Esophagus muscularis mucosa (tissue), 4 donors: ENCODE results near the gene INPP1. TPM values are rescaled to one million over a fixed set of nuclear protein-coding genes. Genes with fewer than 3 reads are reported as not detected.

Experiments used
- DNase-seq: peaks from one replicate; pipeline ENCODE4 v3.0.0-alpha.2; 2017; ENCODE audit errors: extremely low spot score
- H3K27ac ChIP-seq, 4 donors: fragments of 200-600 bp; sonication (generic); replicated peaks in 1 of 4; 1 replicate in 3 of 4; 2 replicates in 1 of 4; pipeline ENCODE4 v1.5.1; 2016 to 2019; ENCODE audit warnings: mild to moderate bottlenecking in 1 of 4
- H3K27me3 ChIP-seq, 4 donors: fragments of 200-600 bp; sonication (generic); one replicate each; pipeline versions ENCODE4 v1.5.1 to v1.6.0; 2016 to 2019
- H3K36me3 ChIP-seq, 4 donors: fragments of 200-600 bp; sonication (generic); one replicate each; pipeline ENCODE4 v1.5.1; 2016 to 2019
- H3K4me1 ChIP-seq, 4 donors: fragments of 200-600 bp; sonication (generic); one replicate each; pipeline ENCODE4 v1.5.1; 2016 to 2019
- H3K4me3 ChIP-seq, 4 donors: fragments of 200-600 bp; sonication (generic); 1 replicate in 2 of 4; 2 replicates in 2 of 4; pipeline ENCODE4 v1.5.1; 2016 to 2019; ENCODE audit warnings: mild to moderate bottlenecking in 4 of 4, moderate library complexity in 1 of 4
- H3K9me3 ChIP-seq, 4 donors: fragments of 200-600 bp; sonication (generic); 1 replicate in 3 of 4; 2 replicates in 1 of 4; pipeline ENCODE4 v1.5.1; 2016 to 2019
- CTCF ChIP-seq, 3 experiments: fragments of 200-600 bp in 2 of 3; fragments of 450-650 bp in 1 of 3; sonication (generic) in 2 of 3; IDR thresholded peaks; one replicate each; pipeline ENCODE4 v1.5.1; 2017 to 2019; ENCODE audit warnings: antibody characterized with exemption in 3 of 3, mild to moderate bottlenecking in 2 of 3, moderate library complexity in 1 of 3
- EP300 ChIP-seq: sonication (generic); formaldehyde crosslinking; IDR thresholded peaks from one replicate; pipeline ENCODE4 v1.6.1; 2017; ENCODE audit warnings: antibody characterized with exemption
- POLR2A ChIP-seq: fragments of 450-650 bp; IDR thresholded peaks from one replicate; pipeline ENCODE4 v1.6.1; 2017; ENCODE audit warnings: antibody characterized with exemption, moderate library complexity, mild to moderate bottlenecking, low read depth
- POLR2AphosphoS5 ChIP-seq, 2 donors: sonication (generic); formaldehyde crosslinking; IDR thresholded peaks; one replicate each; pipeline ENCODE4 v1.6.1; 2017; ENCODE audit warnings: antibody characterized with exemption in 2 of 2
- whole genome bisulfite sequencing: methylation state at CpG from one replicate; pipeline ENCODE4 v1.1.5; 2018; 5-methylcytosine and 5-hydroxymethylcytosine counted together
- intact Hi-C: fragments of 100-400 bp; cut with DNase I; formaldehyde crosslinking; loops from one replicate; pipeline ENCODE4 v1.15.1; 2023
- total RNA-seq, 4 donors: library from RNA; depleted of rRNA; stranded (reverse); fragments of >200 nt; gene quantifications; one replicate each; pipeline versions ENCODE4 v1.1.0 to v1.2.1, GENCODE V29; 2016

Gene INPP1
- total RNA-seq, 4 donors from 2014 or later = 17.1 to 23.6 (median 21.0) TPM

- intact Hi-C loops = no loop called here
- WGBS = 36% methylated on average over 2 of the region's 2 CpGs
- no peaks in the 10 kb centered on the region for H3K27me3 ChIP-seq
- no peak for DNase-seq
- H3K4me1 ChIP-seq = peaks cover 12 to 48% (median 46%) of the 10 kb centered on the region in 4 donors
- no peak overlapping the region for H3K4me3 ChIP-seq
- peaks cover 0 to 2% (median under 1%) of the 10 kb centered on the region in 4 donors for H3K36me3 ChIP-seq
- H3K27ac ChIP-seq = no peak overlapping the region
- no peak for TF ChIP-seq EP300
- TF ChIP-seq POLR2A = no peak
- TF ChIP-seq POLR2AphosphoS5 (IDR thresholded peaks at IDR 0.05) = no peak
- TF ChIP-seq CTCF (IDR thresholded peaks at IDR 0.05) = no peak
- no peaks in the 10 kb centered on the region for H3K9me3 ChIP-seq
These were observed 28.1 kb upstream of the INPP1 start for GRCh38 chr2:190315273-190315672.

DNA sequence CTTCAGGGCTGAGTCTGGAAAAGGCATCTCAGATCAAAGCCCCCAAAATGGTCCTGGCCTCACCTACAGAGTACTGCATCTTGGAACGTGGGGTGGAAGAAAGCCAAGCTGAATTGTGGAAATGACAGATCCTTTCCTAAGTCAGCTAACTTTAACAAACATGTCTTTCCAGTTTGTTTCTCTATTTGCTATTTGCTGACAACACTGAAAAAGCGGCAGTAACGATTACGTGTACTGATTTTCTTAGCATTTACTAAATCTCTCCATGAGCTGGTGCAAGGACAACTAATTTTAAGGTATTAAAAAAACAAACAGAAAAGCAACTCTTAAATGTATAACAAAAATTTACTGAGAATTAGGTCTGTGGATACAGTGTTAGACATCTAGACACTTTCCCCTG is 24.9 kb upstream of the INPP1 start:
- WGBS = 55% methylated on average over 4 of the region's 4 CpGs
- no peaks in the 10 kb centered on the region for H3K9me3 ChIP-seq
- intact Hi-C loops = no loop called here
- H3K36me3 ChIP-seq = no peaks in the 10 kb centered on the region
- H3K27ac ChIP-seq = peak overlapping the region; percentile 87 to 93 (median 90)
- H3K4me1 ChIP-seq = peaks cover 15 to 53% (median 51%) of the 10 kb centered on the region in 4 donors
- peak overlapping the region; percentile 72 to 78 (median 74) for H3K4me3 ChIP-seq
- DNase-seq = no peak
- TF ChIP-seq EP300 = no peak
- no peak for TF ChIP-seq POLR2AphosphoS5 (IDR thresholded peaks at IDR 0.05)
- no peak for TF ChIP-seq POLR2A
- TF ChIP-seq CTCF (IDR thresholded peaks at IDR 0.05) = no peak
- no peaks in the 10 kb centered on the region for H3K27me3 ChIP-seq

DNA sequence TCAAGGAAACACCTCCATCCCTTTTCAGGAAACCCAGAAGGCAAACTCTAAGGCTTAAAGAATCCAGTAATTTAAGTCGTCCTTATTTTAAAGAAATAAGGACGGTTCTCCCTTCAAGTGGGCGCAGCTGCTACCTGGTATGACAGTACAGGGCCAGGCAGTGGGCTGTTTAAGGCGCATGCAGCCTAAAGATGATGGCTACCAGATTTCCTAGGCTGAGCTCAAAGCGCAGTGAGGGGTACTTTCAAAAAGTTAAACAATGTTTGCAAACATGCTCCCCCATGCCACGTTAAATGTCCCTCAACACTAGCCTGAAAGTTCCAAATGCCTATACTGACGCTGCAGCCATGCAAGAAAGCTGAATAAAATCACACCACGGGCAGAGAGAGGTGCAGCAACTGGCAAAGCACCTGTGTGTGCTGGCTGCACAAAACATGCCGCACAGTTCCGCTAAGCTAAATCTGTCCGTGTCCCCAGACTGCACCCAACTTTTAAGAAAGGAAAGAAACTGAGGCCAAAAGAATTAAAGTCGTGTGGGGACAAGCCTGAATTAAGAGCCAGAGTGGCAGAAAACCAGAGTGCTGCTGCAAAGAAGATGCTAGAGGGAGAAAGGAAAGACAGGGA is 24.3 kb upstream of the INPP1 start:
- no peak for TF ChIP-seq EP300
- TF ChIP-seq POLR2AphosphoS5 (IDR thresholded peaks at IDR 0.05) = no peak
- no peak for TF ChIP-seq CTCF (IDR thresholded peaks at IDR 0.05)
- no peak for TF ChIP-seq POLR2A
- Histone ChIP-seq H3K27me3 (no peaks in the 10 kb centered on the region), H3K4me3 (peak overlapping the region; percentile 72 to 78 (median 74)), H3K27ac (peak overlapping the region; percentile 87 to 93 (median 90)), H3K9me3 (no peaks in the 10 kb centered on the region), H3K4me1 (peaks cover 15 to 52% (median 48%) of the 10 kb centered on the region in 4 donors), H3K36me3 (no peaks in the 10 kb centered on the region)
- 2% methylated on average over 12 of the region's 12 CpGs for WGBS
- intact Hi-C loops = no loop called here
- no peak for DNase-seq

- H3K27me3 ChIP-seq = no peaks in the 10 kb centered on the region
- WGBS = 1% methylated on average over 41 of the region's 50 CpGs
- peaks cover 15 to 48% (median 47%) of the 10 kb centered on the region in 4 donors for H3K4me1 ChIP-seq
- peak; percentile 99 for DNase-seq
- intact Hi-C loops = no loop called here
- H3K4me3 ChIP-seq = peak within 1 kb of the TSS; percentile 72 to 78 (median 74)
- no peaks in the 10 kb centered on the region for H3K9me3 ChIP-seq
- no peak for TF ChIP-seq EP300
- peak; percentile 65 to 81 (median 75) for TF ChIP-seq CTCF (IDR thresholded peaks at IDR 0.05)
- peak; percentile 87 to 97 for TF ChIP-seq POLR2AphosphoS5 (IDR thresholded peaks at IDR 0.05)
- TF ChIP-seq POLR2A = no peak
- no peaks in the 10 kb centered on the region for H3K36me3 ChIP-seq
- peak within 1 kb of the TSS; percentile 87 to 93 (median 90) for H3K27ac ChIP-seq
These were observed 23.6 kb upstream of the INPP1 start, which contains the start of gene HIBCH for GRCh38 chr2:190319555-190320498. Gene HIBCH (minus strand): TSS chr2:190319826. CDS start chr2:190319750, 76 bp downstream.
